Mammary epithelial cell (primary cell): ENCODE measurements around the gene ADGRG1.
A peak's percentile ranks its signal among the peaks of the same experiment; 100 is the strongest.

ENCODE experiments used
- CTCF ChIP-seq, 2 donors: IDR thresholded peaks in 1 of 2; conservative IDR thresholded peaks in 1 of 2; 2 replicates each; pipeline ENCODE4 v1.5.1; 2011 to 2012; ENCODE audit warnings: inconsistent platforms in 2 of 2, low read length in 2 of 2, mild to moderate bottlenecking in 2 of 2, control low read depth in 1 of 2, low read depth in 1 of 2; ENCODE audit not compliant: insufficient read depth in 1 of 2; ENCODE audit errors: extremely low read depth in 1 of 2
- EZH2 ChIP-seq: IDR thresholded peaks from 2 replicates; pipeline ENCODE4 v1.6.1; 2012; ENCODE audit warnings: low read length, inconsistent platforms, borderline replicate concordance

GRCh38 chr16:57591086-57591869 lies 37.2 kb upstream of the ADGRG1 start:
- TF ChIP-seq CTCF (conservative IDR thresholded peaks at IDR 0.05 in 1 of 2, IDR thresholded peaks at IDR 0.05 in 1 of 2; ENCODE audit: extremely low read depth in 1 of 2, insufficient read depth in 1 of 2, low read depth in 1 of 2, low read length in 2 of 2) (peak; percentile 89 to 97), EZH2 (no peak)
